CD4-positive, alpha-beta memory T cell (primary cell): ENCODE measurements around the gene ERP27. TPM values are rescaled to one million over a fixed set of nuclear protein-coding genes. Genes with fewer than 3 reads are reported as not detected.

ENCODE experiments used
- CTCF ChIA-PET: fragments of 350-600 bp; sonication (Branson Sonifier 250); formaldehyde crosslinking; loops from one replicate; lab custom pipeline; 2021; ENCODE audit warnings: inconsistent platforms; ENCODE audit not compliant: partially characterized antibody; lab: Charles Lee
- POLR2A ChIA-PET: fragments of 350-600 bp; sonication (Branson Sonifier 250); formaldehyde crosslinking; loops from one replicate; lab custom pipeline; 2021; ENCODE audit not compliant: partially characterized antibody; lab: Charles Lee
- DNase-seq, 5 donors: peaks; one replicate each; pipeline versions ENCODE4 v3.0.0 to v3.0.0-alpha.2; 2020 to 2022; ENCODE audit warnings: mixed read lengths in 1 of 5
- H3K27ac ChIP-seq: one replicate; pipeline ENCODE4 v1.7.0; 2013; ENCODE audit warnings: low read depth, low read length
- H3K27me3 ChIP-seq: 2 replicates; pipeline ENCODE4 v1.7.0; 2013; ENCODE audit warnings: mild to moderate bottlenecking, low read length, moderate library complexity; ENCODE audit not compliant: insufficient read depth
- H3K36me3 ChIP-seq: 2 replicates; pipeline ENCODE4 v1.7.0; 2013; ENCODE audit warnings: mild to moderate bottlenecking, low read length, moderate library complexity; ENCODE audit not compliant: insufficient read depth
- H3K4me1 ChIP-seq: 2 replicates; pipeline ENCODE4 v1.7.0; 2013; ENCODE audit warnings: mild to moderate bottlenecking, low read length, moderate library complexity; ENCODE audit not compliant: insufficient read depth
- H3K4me3 ChIP-seq, 2 donors: one replicate each; pipeline ENCODE4 v1.7.0; 2013; ENCODE audit warnings: low read length in 2 of 2, mild to moderate bottlenecking in 1 of 2
- H3K9me3 ChIP-seq, 2 donors: one replicate each; pipeline ENCODE4 v1.7.0; 2013; ENCODE audit warnings: low read length in 2 of 2, control low read depth in 1 of 2; ENCODE audit not compliant: control insufficient read depth in 1 of 2
- H3K27ac Mint-ChIP-seq, 7 donors: one replicate each; pipeline ENCODE4 v1.8.0; 2020 to 2021; ENCODE audit warnings: mixed read lengths in 7 of 7, mild to moderate bottlenecking in 6 of 7, inconsistent platforms in 3 of 7, moderate library complexity in 3 of 7
- H3K27me3 Mint-ChIP-seq, 2 donors: one replicate each; pipeline ENCODE4 v1.8.0; 2020 to 2021; ENCODE audit warnings: mixed read lengths in 2 of 2
- H3K36me3 Mint-ChIP-seq, 2 donors: one replicate each; pipeline ENCODE4 v1.8.0; 2020 to 2021; ENCODE audit warnings: mixed read lengths in 2 of 2, inconsistent platforms in 1 of 2, mild to moderate bottlenecking in 1 of 2
- H3K4me1 Mint-ChIP-seq, 4 donors: one replicate each; pipeline ENCODE4 v1.8.0; 2020 to 2021; ENCODE audit warnings: mixed read lengths in 4 of 4, mild to moderate bottlenecking in 1 of 4
- H3K4me3 Mint-ChIP-seq, 8 donors: one replicate each; pipeline ENCODE4 v1.8.0; 2020 to 2021; ENCODE audit warnings: mixed read lengths in 8 of 8, mild to moderate bottlenecking in 7 of 8, moderate library complexity in 6 of 8, inconsistent platforms in 3 of 8
- H3K9me3 Mint-ChIP-seq, 8 donors: one replicate each; pipeline ENCODE4 v1.8.0; 2020 to 2021; ENCODE audit warnings: mixed read lengths in 8 of 8, mild to moderate bottlenecking in 5 of 8, inconsistent platforms in 3 of 8, moderate library complexity in 1 of 8
- intact Hi-C: fragments of 100-400 bp; cut with micrococcal nuclease; formaldehyde crosslinking; loops from one replicate; pipeline ENCODE4 v1.15.1; 2023
- polyA plus RNA-seq, 2 donors: library from polyadenylated mRNA; unstranded; fragments of 300-500 nt; fragmentation: Illumina TruSeq; gene quantifications; one replicate each; pipeline ENCODE4 v1.2.3, GENCODE V29; 2021
- total RNA-seq, 2 experiments: library from RNA; stranded (reverse); gene quantifications; one replicate each; pipeline ENCODE4 v1.2.3, GENCODE V29; 2021

Gene ERP27
- total and polyA plus RNA-seq, 4 experiments from 2014 or later = 3.4 to 11.5 (median 6.9) TPM

GRCh38 chr12:14937689-14938088, 648 bp downstream of the ERP27 start:
- peak in 1 of 5 donors; percentile 45 for DNase-seq
- Histone ChIP-seq H3K9me3 (no peaks in the 10 kb centered on the region), H3K4me1 (peaks cover 24% of the 10 kb centered on the region), H3K36me3 (peaks cover 23% of the 10 kb centered on the region), H3K4me3 (no peak overlapping the region), H3K27ac (no peak overlapping the region), H3K27me3 (no peaks in the 10 kb centered on the region)
- ChIA-PET CTCF (interaction anchor here (1.0 to 5.8 kb wide), 31 partner anchors 8 to 168 kb away, joined by 3 to 91 read pairs (median 6); partner anchors contain the start of genes ARHGDIB and PDE6H), POLR2A (interaction anchor here (0.6 to 8.0 kb wide), 13 partner anchors 9 to 680 kb away, joined by 3 to 82 read pairs (median 6); partner anchors contain the start of genes ARHGDIB and PDE6H)
- Mint-ChIP-seq H3K9me3 (peaks cover 0 to 8% (median 0%) of the 10 kb centered on the region in 8 donors), H3K4me1 (peaks cover 33 to 59% (median 48%) of the 10 kb centered on the region in 4 donors), H3K27ac (peak overlapping the region; percentile 6 to 82 (median 65)), H3K36me3 (peaks cover 55 to 90% of the 10 kb centered on the region in 2 donors), H3K4me3 (peak overlapping the region in 3 of 8 donors; percentile 7 to 20 (median 13)), H3K27me3 (no peaks in the 10 kb centered on the region)
- intact Hi-C loops = loop anchor here (1.0 to 10.0 kb wide), 5 partner anchors 24 to 285 kb away; partner anchors contain the start of genes ARHGDIB and RERG

GRCh38 chr12:14937014-14937413, 1.3 kb downstream of the ERP27 start:
- peaks cover 23% of the 10 kb centered on the region for H3K36me3 ChIP-seq
- H3K9me3 Mint-ChIP-seq = peaks cover 0 to 8% (median 0%) of the 10 kb centered on the region in 8 donors
- CTCF ChIA-PET = interaction anchor here (1.1 to 5.8 kb wide), 29 partner anchors 8 to 132 kb away, joined by 3 to 91 read pairs (median 7); partner anchors contain the start of genes ARHGDIB and PDE6H
- no peak overlapping the region for H3K4me3 ChIP-seq
- H3K27me3 ChIP-seq = no peaks in the 10 kb centered on the region
- H3K27me3 Mint-ChIP-seq = no peaks in the 10 kb centered on the region
- H3K4me3 Mint-ChIP-seq = no peak overlapping the region
- H3K9me3 ChIP-seq = no peaks in the 10 kb centered on the region
- no peak overlapping the region for H3K27ac ChIP-seq
- H3K36me3 Mint-ChIP-seq = peaks cover 55 to 90% of the 10 kb centered on the region in 2 donors
- DNase-seq = no peak
- peaks cover 33 to 54% (median 44%) of the 10 kb centered on the region in 4 donors for H3K4me1 Mint-ChIP-seq
- H3K27ac Mint-ChIP-seq = peak overlapping the region in 5 of 7 donors; percentile 24 to 66 (median 59)
- peaks cover 24% of the 10 kb centered on the region for H3K4me1 ChIP-seq
- POLR2A ChIA-PET = interaction anchor here (1.3 to 8.0 kb wide), 9 partner anchors 10 to 679 kb away, joined by 3 to 82 read pairs (median 12); partner anchors contain the start of gene ARHGDIB
- intact Hi-C loops = loop anchor here (1.0 to 10.0 kb wide), 5 partner anchors 24 to 285 kb away; partner anchors contain the start of genes ARHGDIB and RERG

GRCh38 chr12:14936224-14936861, 2.0 kb downstream of the ERP27 start:
- H3K4me1 Mint-ChIP-seq = peaks cover 33 to 52% (median 41%) of the 10 kb centered on the region in 4 donors
- H3K27ac Mint-ChIP-seq = peak overlapping the region in 2 of 7 donors; percentile 31 to 48
- Histone ChIP-seq H3K36me3 (peaks cover 23% of the 10 kb centered on the region), H3K9me3 (no peaks in the 10 kb centered on the region), H3K27me3 (no peaks in the 10 kb centered on the region), H3K4me1 (peaks cover 24% of the 10 kb centered on the region), H3K4me3 (no peak overlapping the region), H3K27ac (no peak overlapping the region)
- ChIA-PET POLR2A (interaction anchor here (1.1 to 8.0 kb wide), 9 partner anchors 11 to 679 kb away, joined by 3 to 82 read pairs (median 12); partner anchors contain the start of gene ARHGDIB), CTCF (interaction anchor here (0.6 to 5.8 kb wide), 28 partner anchors 9 to 131 kb away, joined by 3 to 91 read pairs (median 6); partner anchors contain the start of gene PDE6H)
- H3K27me3 Mint-ChIP-seq = no peaks in the 10 kb centered on the region
- no peak overlapping the region for H3K4me3 Mint-ChIP-seq
- H3K9me3 Mint-ChIP-seq = peaks cover 0 to 8% (median 0%) of the 10 kb centered on the region in 8 donors
- no peak for DNase-seq
- intact Hi-C loops = loop anchor here (2.0 to 10.0 kb wide), 3 partner anchors 92 to 286 kb away; partner anchors contain the start of gene RERG
- H3K36me3 Mint-ChIP-seq = peaks cover 57 to 88% of the 10 kb centered on the region in 2 donors

- H3K36me3 Mint-ChIP-seq = peaks cover 61 to 86% of the 10 kb centered on the region in 2 donors
- H3K27me3 Mint-ChIP-seq = no peaks in the 10 kb centered on the region
- Histone ChIP-seq H3K4me3 (no peak overlapping the region), H3K4me1 (peaks cover 24% of the 10 kb centered on the region), H3K27me3 (no peaks in the 10 kb centered on the region), H3K36me3 (peaks cover 16% of the 10 kb centered on the region), H3K27ac (no peak overlapping the region), H3K9me3 (no peaks in the 10 kb centered on the region)
- peaks cover 22 to 39% (median 31%) of the 10 kb centered on the region in 4 donors for H3K4me1 Mint-ChIP-seq
- POLR2A ChIA-PET = interaction anchor here (1.9 to 4.3 kb wide), 2 partner anchors 14 to 19 kb away, joined by 8 to 19 read pairs; no protein-coding TSS in a partner anchor
- CTCF ChIA-PET = interaction anchor here (0.9 to 5.8 kb wide), 5 partner anchors 13 to 87 kb away, joined by 3 to 91 read pairs (median 7); no protein-coding TSS in a partner anchor
- intact Hi-C loops = loop anchor here (5.0 to 10.0 kb wide), 2 partner anchors 210 to 287 kb away; partner anchors contain the start of gene RERG
- H3K9me3 Mint-ChIP-seq = peaks cover 0 to 5% (median 0%) of the 10 kb centered on the region in 8 donors
- peak overlapping the region in 1 of 7 donors; percentile 17 for H3K27ac Mint-ChIP-seq
- no peak overlapping the region for H3K4me3 Mint-ChIP-seq
- no peak for DNase-seq
Measured at GRCh38 chr12:14935031-14935430, 3.3 kb downstream of the ERP27 start.

- H3K9me3 Mint-ChIP-seq = peaks cover 0 to 3% (median 0%) of the 10 kb centered on the region in 8 donors
- H3K4me1 Mint-ChIP-seq = peaks cover 17 to 34% (median 25%) of the 10 kb centered on the region in 4 donors
Measured at GRCh38 chr12:14934511-14934910, 3.8 kb downstream of the ERP27 start.

GRCh38 chr12:14931791-14932560, 6.4 kb downstream of the ERP27 start:
- ChIA-PET CTCF (interaction anchor here (0.8 to 2.3 kb wide), 2 partner anchors 49 to 63 kb away, joined by 3 to 10 read pairs; no protein-coding TSS in a partner anchor), POLR2A (no interaction called here)
- Mint-ChIP-seq H3K36me3 (peaks cover 61 to 75% of the 10 kb centered on the region in 2 donors), H3K27me3 (no peaks in the 10 kb centered on the region), H3K27ac (peak overlapping the region in 2 of 7 donors; percentile 4 to 54), H3K9me3 (peaks cover 0 to 2% (median 0%) of the 10 kb centered on the region in 8 donors), H3K4me1 (peaks cover 1 to 13% (median 8%) of the 10 kb centered on the region in 4 donors), H3K4me3 (no peak overlapping the region)
- Histone ChIP-seq H3K9me3 (no peaks in the 10 kb centered on the region), H3K4me3 (no peak overlapping the region), H3K4me1 (no peaks in the 10 kb centered on the region), H3K27ac (no peak overlapping the region), H3K27me3 (no peaks in the 10 kb centered on the region), H3K36me3 (peaks cover 21% of the 10 kb centered on the region)
- no peak for DNase-seq
- intact Hi-C loops = loop anchor here (10.0 kb wide), 1 partner anchor 207 kb away; no protein-coding TSS in a partner anchor

More at GRCh38 chr12:14934511-14934910, 3.8 kb downstream of the ERP27 start:
- ChIA-PET CTCF (interaction anchor here (0.9 to 5.8 kb wide), 5 partner anchors 14 to 86 kb away, joined by 3 to 91 read pairs (median 4); no protein-coding TSS in a partner anchor), POLR2A (interaction anchor here (1.9 kb wide), 1 partner anchor 14 kb away, joined by 8 read pairs; no protein-coding TSS in a partner anchor)
- H3K9me3 ChIP-seq = no peaks in the 10 kb centered on the region
- Mint-ChIP-seq H3K27me3 (no peaks in the 10 kb centered on the region), H3K36me3 (peaks cover 57 to 81% of the 10 kb centered on the region in 2 donors), H3K4me3 (no peak overlapping the region), H3K27ac (peak overlapping the region in 1 of 7 donors; percentile 17)
- no peak overlapping the region for H3K27ac ChIP-seq
- no peak overlapping the region for H3K4me3 ChIP-seq
- H3K27me3 ChIP-seq = no peaks in the 10 kb centered on the region
- no peak for DNase-seq
- intact Hi-C loops = loop anchor here (10.0 kb wide), 1 partner anchor 210 kb away; no protein-coding TSS in a partner anchor
- H3K36me3 ChIP-seq = peaks cover 16% of the 10 kb centered on the region
- H3K4me1 ChIP-seq = peaks cover 19% of the 10 kb centered on the region
